Measurements from ENCODE around the gene TSPO. TPM values are rescaled to one million over a fixed set of nuclear protein-coding genes. Genes with fewer than 3 reads are reported as not detected.

TSPO gene
- total RNA-seq, 1 donor from 2014 or later: 310 TPM

Other genes with a start within 250 kb of the TSPO start
- 59.9 and 88.9 TPM in 2 replicates for gene PACSIN2, start 136.4 kb upstream of the TSPO start, total RNA-seq
- gene TTLL1, start 62.2 kb upstream of the TSPO start, total RNA-seq: 6.5 and 9.9 TPM in 2 replicates
- gene BIK, start 40.8 kb upstream of the TSPO start, total RNA-seq: 0.79 and 1.1 TPM in 2 replicates
- gene MCAT, start 8.2 kb upstream of the TSPO start, total RNA-seq: 6.3 and 7.9 TPM in 2 replicates
- gene TTLL12, start 35.6 kb downstream of the TSPO start, total RNA-seq: 13.3 and 19.6 TPM in 2 replicates
- 0.20 and 0.65 TPM in 2 replicates for gene SCUBE1, start 191.8 kb downstream of the TSPO start, total RNA-seq

Measured in lung microvascular endothelial cell (primary cell).